Chondrocyte (in vitro differentiated cells): ENCODE data around the gene H2BK1. TPM values are rescaled to one million over a fixed set of nuclear protein-coding genes. Genes with fewer than 3 reads are reported as not detected.

ENCODE experiments used
- DNase-seq: peaks from one replicate; pipeline ENCODE4 v3.0.0; 2021; ENCODE audit warnings: mixed read lengths, low spot score
- H3K27ac Mint-ChIP-seq: one replicate; pipeline ENCODE4 v1.8.0; 2021; ENCODE audit warnings: mild to moderate bottlenecking, moderate library complexity, mixed read lengths; ENCODE audit not compliant: unreplicated experiment
- H3K27me3 Mint-ChIP-seq: 2 replicates; pipeline ENCODE4 v1.8.0; 2021; ENCODE audit warnings: low read depth, mixed read lengths
- H3K36me3 Mint-ChIP-seq: 2 replicates; pipeline ENCODE4 v1.8.0; 2021; ENCODE audit warnings: low read depth, mixed read lengths
- H3K4me1 Mint-ChIP-seq: 2 replicates; pipeline ENCODE4 v1.8.0; 2021; ENCODE audit warnings: low read depth, mild to moderate bottlenecking, mixed read lengths
- H3K4me3 Mint-ChIP-seq: one replicate; pipeline ENCODE4 v1.8.0; 2021; ENCODE audit warnings: mild to moderate bottlenecking, moderate library complexity, mixed read lengths; ENCODE audit not compliant: unreplicated experiment
- H3K9me3 Mint-ChIP-seq: 2 replicates; pipeline ENCODE4 v1.8.0; 2021; ENCODE audit warnings: low read depth, mixed read lengths
- CTCF ChIP-seq: fragments of 200-600 bp; sonication (generic); IDR thresholded peaks from 2 replicates; pipeline ENCODE4 v1.5.0; 2021; ENCODE audit warnings: antibody characterized with exemption, mild to moderate bottlenecking, moderate library complexity
- total RNA-seq: library from RNA; stranded (reverse); gene quantifications from 3 replicates; pipeline ENCODE4 v1.2.1, GENCODE V29; 2021

The H2BK1 gene
- total RNA-seq, 1 donor from 2014 or later, result not detected

- peaks cover 26% of the 10 kb centered on the region for H3K27me3 Mint-ChIP-seq
- H3K4me3 Mint-ChIP-seq, result peak within 1 kb of the TSS; percentile 50
- no peak for DNase-seq
- peak; percentile 40 for TF ChIP-seq CTCF
- H3K36me3 Mint-ChIP-seq, result no peaks in the 10 kb centered on the region
- no peaks in the 10 kb centered on the region for H3K9me3 Mint-ChIP-seq
- peaks cover 5% of the 10 kb centered on the region for H3K4me1 Mint-ChIP-seq
- H3K27ac Mint-ChIP-seq, result no peak within 1 kb of the TSS
Measured at GRCh38 chr7:151167197-151167961, 42.9 kb downstream of the H2BK1 start, which contains the start of gene GBX1. GBX1 (minus strand) TSS chr7:151167694; CDS start chr7:151167548, 146 bp downstream.

GRCh38 chr7:151166629-151167196 lies 43.6 kb downstream of the H2BK1 start:
- Mint-ChIP-seq H3K4me1 (peaks cover 5% of the 10 kb centered on the region), H3K27ac (no peak overlapping the region), H3K9me3 (no peaks in the 10 kb centered on the region), H3K27me3 (peaks cover 23% of the 10 kb centered on the region), H3K4me3 (peak overlapping the region; percentile 43), H3K36me3 (no peaks in the 10 kb centered on the region)
- no peak for TF ChIP-seq CTCF
- DNase-seq, result no peak

GRCh38 chr7:151161757-151162156 lies 48.5 kb downstream of the H2BK1 start:
- Mint-ChIP-seq H3K27ac (no peak overlapping the region), H3K36me3 (no peaks in the 10 kb centered on the region), H3K4me3 (no peak overlapping the region), H3K9me3 (no peaks in the 10 kb centered on the region), H3K4me1 (no peaks in the 10 kb centered on the region), H3K27me3 (peaks cover 19% of the 10 kb centered on the region)
- DNase-seq, result no peak
- TF ChIP-seq CTCF, result no peak

Other genes starting within 250 kb of the H2BK1 start
- 0.19 to 0.33 TPM (median 0.30 TPM) in 3 replicates for gene KCNH2, start 232.2 kb downstream of the H2BK1 start, total RNA-seq
- not detected in 3 replicates for gene NOS3, start 219.5 kb downstream of the H2BK1 start, total RNA-seq
- gene ATG9B, start 186.0 kb downstream of the H2BK1 start, total RNA-seq, result 1.5 to 1.6 TPM in 2 of 3 replicates, not detected in the other
- 30.2 to 45.7 TPM (median 32.1 TPM) in 3 replicates for gene ABCB8, start 182.0 kb downstream of the H2BK1 start, total RNA-seq
- 2.2 to 4.9 TPM (median 2.4 TPM) in 3 replicates for gene ASIC3, start 162.0 kb downstream of the H2BK1 start, total RNA-seq
- 23.9 to 25.4 TPM (median 24.0 TPM) in 3 replicates for gene CDK5, start 152.6 kb downstream of the H2BK1 start, total RNA-seq
- gene SLC4A2, start 150.9 kb downstream of the H2BK1 start, total RNA-seq, result 340 to 379 TPM (median 371 TPM) in 3 replicates
- 83.8 to 146 TPM (median 94.0 TPM) in 3 replicates for gene FASTK, start 129.7 kb downstream of the H2BK1 start, total RNA-seq
- 31.2 to 43.2 TPM (median 33.2 TPM) in 3 replicates for gene TMUB1, start 127.0 kb downstream of the H2BK1 start, total RNA-seq
- gene AGAP3, start 124.0 kb downstream of the H2BK1 start, total RNA-seq, result 77.8 to 116 TPM (median 91.4 TPM) in 3 replicates
- not detected in 3 replicates for gene GBX1, start 42.8 kb downstream of the H2BK1 start, total RNA-seq
- gene ASB10, start 23.2 kb downstream of the H2BK1 start, total RNA-seq, result not detected in 3 replicates
- 35.8 to 42.2 TPM (median 37.7 TPM) in 3 replicates for gene ABCF2, start 16.7 kb upstream of the H2BK1 start, total RNA-seq
- 98.3 to 135 TPM (median 101 TPM) in 3 replicates for gene CHPF2, start 22.0 kb upstream of the H2BK1 start, total RNA-seq
- gene SMARCD3, start 38.2 kb upstream of the H2BK1 start, total RNA-seq, result 105 to 125 TPM (median 120 TPM) in 3 replicates
- gene NUB1, start 131.3 kb upstream of the H2BK1 start, total RNA-seq, result 47.3 to 61.7 TPM (median 50.3 TPM) in 3 replicates
- gene WDR86, start 199.6 kb upstream of the H2BK1 start, total RNA-seq, result not detected in 3 replicates
- gene CRYGN, start 229.7 kb upstream of the H2BK1 start, total RNA-seq, result not detected in 3 replicates